ENCODE data around the gene SLC2A1. TPM values are rescaled to one million over a fixed set of nuclear protein-coding genes. Genes with fewer than 3 reads are reported as not detected.
A peak's percentile ranks its signal among the peaks of the same experiment; 100 is the strongest.

Gene SLC2A1
- total RNA-seq, 1 donor from 2014 or later = 49.7 TPM

DNA sequence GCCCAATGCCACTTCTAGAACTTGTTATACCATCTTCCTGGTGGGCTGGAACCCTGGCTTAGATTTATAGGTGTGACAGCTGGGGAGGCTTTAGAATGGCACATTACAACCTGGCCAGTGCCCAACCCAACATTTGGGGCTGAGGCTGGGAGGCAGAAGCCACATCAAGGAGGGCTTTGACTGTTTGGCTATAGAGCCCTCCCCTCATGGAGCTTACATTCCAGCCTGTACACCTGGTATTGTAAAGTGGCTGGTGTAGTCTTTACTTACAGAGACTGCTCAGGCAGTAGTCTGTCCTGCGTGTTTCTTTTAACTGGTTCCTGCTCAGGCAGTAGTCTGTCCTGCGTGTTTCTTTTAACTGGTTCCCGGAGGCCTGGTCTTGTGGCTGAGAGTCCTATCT lies 10.0 kb upstream of the SLC2A1 start:
- Mint-ChIP-seq H3K4me1 (ENCODE audit: low read depth) (peaks cover 6% of the 10 kb centered on the region), H3K4me3 (ENCODE audit: low read depth) (no peak overlapping the region), H3K27me3 (peaks cover 32% of the 10 kb centered on the region), H3K27ac (no peak overlapping the region), H3K36me3 (ENCODE audit: insufficient read depth) (no peaks in the 10 kb centered on the region), H3K9me3 (ENCODE audit: low read depth) (no peaks in the 10 kb centered on the region)
- TF ChIP-seq, protein P1, sequence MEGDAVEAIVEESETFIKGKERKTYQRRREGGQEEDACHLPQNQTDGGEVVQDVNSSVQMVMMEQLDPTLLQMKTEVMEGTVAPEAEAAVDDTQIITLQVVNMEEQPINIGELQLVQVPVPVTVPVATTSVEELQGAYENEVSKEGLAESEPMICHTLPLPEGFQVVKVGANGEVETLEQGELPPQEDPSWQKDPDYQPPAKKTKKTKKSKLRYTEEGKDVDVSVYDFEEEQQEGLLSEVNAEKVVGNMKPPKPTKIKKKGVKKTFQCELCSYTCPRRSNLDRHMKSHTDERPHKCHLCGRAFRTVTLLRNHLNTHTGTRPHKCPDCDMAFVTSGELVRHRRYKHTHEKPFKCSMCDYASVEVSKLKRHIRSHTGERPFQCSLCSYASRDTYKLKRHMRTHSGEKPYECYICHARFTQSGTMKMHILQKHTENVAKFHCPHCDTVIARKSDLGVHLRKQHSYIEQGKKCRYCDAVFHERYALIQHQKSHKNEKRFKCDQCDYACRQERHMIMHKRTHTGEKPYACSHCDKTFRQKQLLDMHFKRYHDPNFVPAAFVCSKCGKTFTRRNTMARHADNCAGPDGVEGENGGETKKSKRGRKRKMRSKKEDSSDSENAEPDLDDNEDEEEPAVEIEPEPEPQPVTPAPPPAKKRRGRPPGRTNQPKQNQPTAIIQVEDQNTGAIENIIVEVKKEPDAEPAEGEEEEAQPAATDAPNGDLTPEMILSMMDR (IDR thresholded peaks at IDR 0.05; ENCODE audit: unreplicated experiment) = no peak
- DNase-seq (ENCODE audit: low spot score, unreplicated experiment) = no peak

DNA sequence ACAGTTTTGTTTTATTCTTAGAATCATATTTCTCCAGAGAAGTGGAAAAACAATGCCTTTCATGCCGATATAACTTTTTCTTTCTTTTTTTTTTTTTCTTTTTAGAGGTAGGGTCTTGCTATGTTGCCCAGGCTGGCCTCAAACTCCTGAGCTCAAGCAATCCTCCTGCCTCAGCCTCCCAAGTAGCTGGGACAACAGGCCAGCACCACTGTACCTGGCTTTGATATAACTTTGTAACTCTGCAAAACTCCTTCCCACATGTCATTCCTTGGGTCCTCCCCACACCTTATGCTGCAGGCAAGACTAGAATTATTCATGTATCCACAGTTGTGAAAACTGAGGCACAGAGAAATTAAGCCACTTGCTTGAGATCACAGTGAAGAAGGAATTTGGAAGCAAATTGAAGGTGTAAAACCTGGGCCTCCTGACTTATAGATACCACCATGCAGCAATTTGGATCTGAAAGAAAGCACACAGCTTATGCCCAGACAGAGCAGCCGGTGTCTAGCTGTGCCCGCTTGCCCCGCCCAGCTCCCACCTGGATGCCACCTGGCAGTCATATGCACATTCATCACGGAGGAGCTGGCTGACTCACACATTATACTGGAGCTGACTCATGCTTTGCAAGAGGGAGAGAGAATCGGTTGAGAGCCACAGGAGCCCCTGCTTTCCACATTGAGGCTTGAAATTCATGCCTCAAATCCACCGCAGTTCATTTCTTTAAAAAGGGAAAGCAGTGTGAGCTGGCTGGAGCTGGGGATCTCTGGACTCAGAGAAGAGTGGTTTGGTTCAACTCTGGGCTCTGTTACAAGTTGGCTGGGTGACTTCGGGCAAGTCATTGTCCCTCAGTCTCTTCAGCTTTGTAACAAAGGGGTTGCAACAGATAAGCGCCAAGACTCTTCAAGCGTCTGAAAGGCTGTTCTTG lies 8.3 kb upstream of the SLC2A1 start:
- TF ChIP-seq, protein P1 (IDR thresholded peaks at IDR 0.05; ENCODE audit: unreplicated experiment) = no peak
- Mint-ChIP-seq H3K27me3 (peaks cover 44% of the 10 kb centered on the region), H3K9me3 (ENCODE audit: low read depth) (no peaks in the 10 kb centered on the region), H3K4me1 (ENCODE audit: low read depth) (peaks cover 21% of the 10 kb centered on the region), H3K27ac (peak overlapping the region; percentile 71), H3K36me3 (ENCODE audit: insufficient read depth) (no peaks in the 10 kb centered on the region), H3K4me3 (ENCODE audit: low read depth) (no peak overlapping the region)
- no peak for DNase-seq (ENCODE audit: low spot score, unreplicated experiment)

DNA sequence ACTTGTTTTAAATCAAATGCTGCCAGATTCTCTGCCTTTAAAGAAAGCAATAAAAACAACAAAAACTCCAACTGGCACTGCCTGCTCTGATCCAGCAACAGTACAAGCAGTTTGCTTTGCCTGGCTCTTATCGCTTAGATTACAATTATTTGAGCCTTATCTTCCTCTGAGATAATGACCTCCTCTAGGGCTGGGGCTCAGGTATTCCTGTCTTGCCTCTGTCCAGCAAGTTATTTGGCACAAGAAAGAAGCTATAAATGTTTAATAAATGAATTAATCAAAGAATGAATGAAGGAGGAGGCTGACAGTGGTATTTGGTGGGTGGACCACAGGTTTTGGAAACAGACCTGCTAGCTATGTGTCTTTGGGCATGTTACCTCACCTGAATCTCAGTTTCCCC lies 6.7 kb upstream of the SLC2A1 start:
- no peak overlapping the region for H3K27ac Mint-ChIP-seq
- no peaks in the 10 kb centered on the region for H3K9me3 Mint-ChIP-seq (ENCODE audit: low read depth)
- peaks cover 32% of the 10 kb centered on the region for H3K4me1 Mint-ChIP-seq (ENCODE audit: low read depth)
- peaks cover 58% of the 10 kb centered on the region for H3K27me3 Mint-ChIP-seq
- H3K36me3 Mint-ChIP-seq (ENCODE audit: insufficient read depth) = no peaks in the 10 kb centered on the region
- TF ChIP-seq, protein P1 (IDR thresholded peaks at IDR 0.05; ENCODE audit: unreplicated experiment) = no peak
- DNase-seq (ENCODE audit: low spot score, unreplicated experiment) = no peak
- H3K4me3 Mint-ChIP-seq (ENCODE audit: low read depth) = no peak overlapping the region

DNA sequence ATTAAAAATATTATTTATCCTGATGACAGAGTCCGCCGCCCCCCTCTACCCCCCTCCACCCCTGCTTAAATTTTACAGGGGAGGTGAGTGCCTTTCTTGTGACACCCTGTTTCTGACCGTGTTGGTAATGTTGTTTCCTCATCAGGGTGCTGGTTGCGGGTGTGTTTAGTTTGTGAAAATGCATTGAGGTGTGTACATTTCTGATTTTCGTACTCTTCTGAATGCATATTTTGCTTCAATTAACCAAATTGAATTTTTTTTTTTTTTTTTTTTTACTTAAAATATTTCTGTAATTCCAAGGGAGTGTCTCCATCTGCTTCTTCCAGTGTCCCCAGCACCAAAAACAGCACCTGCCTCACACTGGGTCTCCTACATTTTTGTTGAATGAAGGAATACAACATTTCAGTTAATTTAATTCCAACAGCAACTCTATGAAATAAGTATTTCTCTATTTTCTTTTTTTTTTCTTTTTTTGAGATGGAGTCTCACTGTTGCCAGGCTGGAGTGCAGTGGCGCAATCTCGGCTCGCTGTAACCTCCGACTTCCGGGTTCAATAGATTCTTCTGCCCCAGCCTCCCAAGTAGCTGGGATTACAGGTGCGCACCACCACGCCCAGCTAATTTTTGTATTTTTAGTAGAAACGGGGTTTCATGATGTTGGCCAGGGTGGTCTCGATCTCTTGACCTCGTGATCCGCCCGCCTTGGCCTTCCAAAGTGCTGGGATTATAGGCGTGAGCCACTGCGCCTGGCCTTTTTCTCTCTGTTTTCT lies 5.6 kb upstream of the SLC2A1 start:
- Mint-ChIP-seq H3K36me3 (ENCODE audit: insufficient read depth) (no peaks in the 10 kb centered on the region), H3K27ac (no peak overlapping the region), H3K4me1 (ENCODE audit: low read depth) (peaks cover 32% of the 10 kb centered on the region), H3K9me3 (ENCODE audit: low read depth) (no peaks in the 10 kb centered on the region), H3K4me3 (ENCODE audit: low read depth) (no peak overlapping the region), H3K27me3 (peaks cover 62% of the 10 kb centered on the region)
- no peak for DNase-seq (ENCODE audit: low spot score, unreplicated experiment)
- TF ChIP-seq, protein P1 (IDR thresholded peaks at IDR 0.05; ENCODE audit: unreplicated experiment) = no peak

DNA sequence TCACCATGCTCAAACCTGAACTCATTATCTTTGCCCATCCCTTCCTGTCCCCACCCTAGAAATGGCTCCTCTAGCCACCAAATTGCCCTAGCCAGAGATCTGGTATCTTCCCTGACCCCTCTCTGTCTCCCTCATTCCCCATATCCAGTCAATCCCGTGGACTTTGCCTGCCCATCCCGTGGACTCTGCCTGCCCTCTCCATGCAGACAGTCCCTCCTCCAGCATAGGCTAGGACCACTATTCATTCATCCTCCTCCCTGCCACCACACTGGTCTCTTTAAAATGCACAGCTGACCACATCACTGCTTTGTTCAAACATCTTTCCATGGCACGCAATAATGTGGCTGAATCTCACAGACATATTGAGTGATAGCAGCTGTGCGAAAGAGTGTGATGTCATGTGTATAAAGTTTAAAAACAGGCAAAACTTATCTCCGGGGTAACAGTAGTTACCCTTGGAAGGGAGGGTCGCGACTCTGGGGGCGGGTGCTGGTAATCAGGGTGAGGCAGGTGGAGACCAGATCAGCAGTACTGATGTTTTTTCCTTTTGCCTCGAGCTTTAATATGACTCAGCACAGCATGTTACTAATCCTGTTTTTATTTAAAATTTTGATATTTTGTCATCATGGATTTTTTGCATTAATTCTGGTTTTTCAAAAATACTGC lies 4.8 kb upstream of the SLC2A1 start:
- Mint-ChIP-seq H3K9me3 (ENCODE audit: low read depth) (no peaks in the 10 kb centered on the region), H3K27me3 (peaks cover 59% of the 10 kb centered on the region), H3K36me3 (ENCODE audit: insufficient read depth) (no peaks in the 10 kb centered on the region), H3K27ac (peak overlapping the region; percentile 87), H3K4me1 (ENCODE audit: low read depth) (peaks cover 32% of the 10 kb centered on the region), H3K4me3 (ENCODE audit: low read depth) (no peak overlapping the region)
- no peak for DNase-seq (ENCODE audit: low spot score, unreplicated experiment)
- TF ChIP-seq, protein P1 (IDR thresholded peaks at IDR 0.05; ENCODE audit: unreplicated experiment) = no peak
